GM21717 (cell line): Measurements from ENCODE around the gene CMSS1.

Source experiments
- ATAC-seq: cut with Tn5 transposase; IDR thresholded peaks from one replicate; pipeline ENCODE4 v1.9.1; 2021; ENCODE audit warnings: mild to moderate bottlenecking, moderate library complexity; ENCODE audit not compliant: unreplicated experiment

Gene CMSS1

GRCh38 chr3:100010087-100010417, 192.4 kb downstream of the CMSS1 start:
- ATAC-seq, result no peak

DNA sequence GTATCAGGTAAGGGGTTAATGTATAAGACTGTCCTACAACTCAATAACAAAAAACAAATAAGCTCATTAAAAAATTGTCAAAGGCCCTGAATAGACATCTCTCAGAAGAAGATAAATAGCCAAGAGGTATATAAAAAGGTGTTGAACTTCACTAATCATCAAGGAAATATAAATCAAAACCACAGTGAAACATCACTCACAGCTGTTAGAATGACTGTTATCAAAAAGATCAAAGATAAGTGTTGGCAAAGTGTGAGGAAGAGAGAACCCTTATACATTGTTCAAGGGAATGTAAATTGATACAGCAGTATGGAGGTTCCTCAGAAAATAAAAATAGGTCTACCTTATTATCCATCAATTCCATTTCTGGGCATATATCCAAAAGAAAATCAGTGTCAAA, 201.1 kb downstream of the CMSS1 start:
- no peak for ATAC-seq

GRCh38 chr3:100019719-100020118, 202.1 kb downstream of the CMSS1 start:
- no peak for ATAC-seq

DNA sequence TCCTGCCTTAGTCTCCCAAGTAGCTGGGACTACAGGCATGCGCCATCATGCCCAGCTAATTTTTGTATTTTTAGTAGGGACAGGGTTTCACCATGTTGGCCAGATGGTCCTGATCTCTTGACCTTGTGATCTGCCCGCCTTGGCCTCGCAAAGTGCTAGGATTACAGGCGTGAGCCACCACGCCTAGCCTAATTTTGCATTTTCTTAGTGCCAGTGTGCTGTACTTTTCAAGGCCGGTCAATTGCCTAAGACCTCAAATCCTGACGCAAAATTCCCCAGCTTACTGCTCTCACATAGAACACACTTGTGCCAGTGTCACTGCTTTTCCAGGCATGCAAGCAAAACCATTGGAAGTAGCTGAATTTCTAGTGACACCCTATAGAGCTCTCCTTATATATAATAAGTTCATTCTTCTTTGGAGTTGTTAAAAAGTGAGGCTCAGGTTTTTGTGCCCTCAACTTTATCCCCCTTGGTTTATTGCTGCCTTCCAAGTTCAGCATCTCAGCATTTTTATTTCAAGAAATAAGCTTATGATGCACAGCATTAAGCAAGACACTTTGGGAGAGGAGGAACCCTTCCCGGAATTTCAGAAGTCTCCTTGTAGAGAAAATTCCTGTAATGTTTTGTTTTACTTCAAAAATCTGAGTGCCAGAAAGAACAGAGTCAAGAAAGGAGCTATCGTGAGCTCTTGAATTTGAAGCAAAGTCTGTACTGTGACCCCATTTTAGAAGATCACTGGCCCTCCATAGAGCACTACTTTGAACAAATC, 203.4 kb downstream of the CMSS1 start:
- ATAC-seq, result no peak

DNA sequence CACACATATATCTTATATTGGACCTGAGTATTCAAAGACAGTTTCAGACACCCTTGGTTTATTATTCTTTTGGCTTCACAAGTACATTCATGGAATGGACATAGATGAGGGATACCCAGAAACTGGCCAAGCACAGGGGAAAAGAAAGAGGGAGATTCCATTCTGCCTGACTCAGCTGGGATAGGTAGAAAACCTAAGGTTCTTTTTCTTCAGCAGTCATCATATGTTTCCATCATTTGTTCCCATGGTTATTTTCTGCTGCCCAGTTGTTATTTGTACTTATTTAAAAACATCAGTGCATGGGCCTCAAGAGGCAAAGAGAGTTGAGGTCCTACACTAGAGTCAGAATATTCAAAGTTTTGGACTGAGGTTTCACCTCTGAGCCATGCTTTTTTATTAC, 204.8 kb downstream of the CMSS1 start:
- ATAC-seq, result no peak

- ATAC-seq, result no peak
Observed at GRCh38 chr3:100023150-100023549, 205.5 kb downstream of the CMSS1 start.

GRCh38 chr3:100023595-100023994, 205.9 kb downstream of the CMSS1 start:
- no peak for ATAC-seq

DNA sequence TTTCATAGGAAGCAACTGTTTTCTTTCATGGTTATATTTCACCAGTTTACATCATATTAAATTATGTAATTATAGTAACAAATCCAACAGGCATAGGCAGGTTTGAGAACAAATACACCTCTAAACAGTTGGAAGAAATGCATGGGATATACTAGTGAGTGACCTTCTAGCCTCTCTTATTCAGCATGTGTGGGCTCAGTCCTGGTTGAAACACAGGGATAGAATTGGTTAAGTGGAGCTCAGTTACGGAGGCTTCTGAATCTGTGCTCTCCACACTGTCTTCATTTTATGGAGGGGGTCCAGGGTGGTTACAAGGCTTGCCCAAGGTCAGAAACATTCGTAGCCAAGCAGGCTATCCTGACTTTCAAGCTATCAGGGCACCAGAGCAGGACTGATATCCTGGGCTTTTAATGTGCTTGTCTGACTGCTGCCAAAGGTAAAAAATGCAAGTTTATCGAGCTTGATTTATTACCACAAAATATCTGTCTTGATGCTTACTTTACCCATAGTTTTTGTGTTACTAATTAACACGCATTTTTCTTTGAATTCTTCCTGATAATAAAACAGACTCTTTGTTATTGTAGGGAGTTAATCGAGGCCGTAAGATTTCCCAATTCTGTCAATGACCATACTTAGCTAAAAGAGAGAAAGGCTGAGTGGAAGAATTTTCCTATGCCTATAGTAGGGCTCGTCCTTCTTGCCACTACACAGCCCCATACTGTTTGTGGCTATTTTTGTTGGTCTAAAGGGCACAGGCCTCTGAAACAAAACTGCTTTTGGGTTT, 207.1 kb downstream of the CMSS1 start:
- no peak for ATAC-seq

DNA sequence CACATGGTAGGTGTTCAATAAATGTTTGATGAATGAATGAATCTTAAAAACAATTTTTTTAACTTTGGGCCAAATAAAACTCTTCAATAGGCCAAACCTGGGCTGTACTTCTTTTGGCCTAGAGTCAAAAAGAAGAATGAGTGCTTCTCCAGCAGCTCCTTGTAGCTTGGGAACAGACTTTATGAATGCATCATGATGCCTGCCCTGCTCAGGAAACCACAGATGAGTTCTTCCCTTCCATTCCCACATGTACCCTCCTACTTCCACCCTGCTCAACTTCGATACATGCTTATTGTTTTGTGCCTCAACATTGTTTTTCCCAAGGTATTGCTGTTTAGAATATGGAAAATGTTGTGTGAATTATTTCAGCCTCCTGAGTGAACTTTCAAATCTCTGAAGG, 209.7 kb downstream of the CMSS1 start:
- no peak for ATAC-seq

DNA sequence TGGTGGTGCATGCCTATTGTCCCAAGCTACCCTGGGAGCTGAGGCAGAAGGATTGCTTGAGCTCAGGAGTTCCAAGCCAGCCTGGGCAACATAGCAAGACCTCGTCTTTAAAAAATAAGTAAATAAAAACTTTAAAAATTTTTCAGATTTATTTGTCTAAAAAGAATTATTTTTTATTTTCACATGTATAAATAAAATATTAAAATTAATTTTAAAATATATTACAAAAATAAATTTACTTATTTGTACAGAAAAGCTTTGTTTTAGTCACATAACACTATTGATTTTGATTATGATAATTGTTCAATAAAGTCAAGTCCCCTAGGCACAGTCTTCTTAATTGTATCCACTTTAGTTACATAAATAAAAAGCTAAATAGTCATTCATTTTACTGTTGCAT, 211.4 kb downstream of the CMSS1 start:
- ATAC-seq, result no peak

GRCh38 chr3:100029689-100030088, 212.0 kb downstream of the CMSS1 start:
- peak; percentile 59 for ATAC-seq

DNA sequence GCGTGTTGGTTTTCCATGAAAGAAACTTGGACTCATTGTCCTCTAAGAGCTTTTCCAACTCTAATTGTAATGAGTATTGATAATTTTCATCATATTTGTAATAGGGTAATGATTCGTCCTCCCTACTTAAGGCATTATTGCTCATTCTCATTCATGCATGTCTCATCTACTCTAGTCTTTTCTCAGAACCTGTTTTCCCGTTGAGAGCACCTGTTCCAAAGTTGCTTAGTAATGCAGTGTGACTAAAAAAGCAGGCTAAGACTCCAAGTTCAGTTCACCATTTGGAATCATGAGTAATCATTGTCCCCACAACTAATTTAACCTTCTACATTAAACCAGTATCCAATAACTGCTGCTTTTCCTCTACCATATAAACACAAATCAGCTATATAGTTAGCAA, 212.7 kb downstream of the CMSS1 start:
- ATAC-seq, result no peak

DNA sequence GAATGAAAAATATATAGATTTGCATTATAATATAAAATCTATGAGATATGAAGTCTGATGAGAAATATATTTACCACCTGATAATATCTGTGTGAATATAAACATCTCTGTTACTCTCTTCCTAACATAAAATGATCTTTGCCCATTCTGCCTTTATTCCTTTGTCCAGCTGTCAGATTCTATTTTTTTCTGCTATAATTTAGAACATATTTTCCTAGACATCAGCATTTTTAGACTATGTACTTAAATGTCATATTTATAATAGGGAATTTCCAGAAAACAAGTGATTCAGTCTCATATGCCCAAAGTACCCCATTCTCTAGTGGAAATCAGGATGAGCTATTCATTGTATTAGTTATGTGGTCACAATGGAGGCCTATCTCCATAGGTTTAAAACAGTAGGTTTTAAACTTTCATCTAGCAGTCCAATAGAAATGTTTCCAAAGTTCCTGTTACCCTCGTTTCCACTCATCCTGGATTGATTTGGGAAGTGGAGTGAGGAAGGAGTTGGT, 213.3 kb downstream of the CMSS1 start:
- no peak for ATAC-seq

DNA sequence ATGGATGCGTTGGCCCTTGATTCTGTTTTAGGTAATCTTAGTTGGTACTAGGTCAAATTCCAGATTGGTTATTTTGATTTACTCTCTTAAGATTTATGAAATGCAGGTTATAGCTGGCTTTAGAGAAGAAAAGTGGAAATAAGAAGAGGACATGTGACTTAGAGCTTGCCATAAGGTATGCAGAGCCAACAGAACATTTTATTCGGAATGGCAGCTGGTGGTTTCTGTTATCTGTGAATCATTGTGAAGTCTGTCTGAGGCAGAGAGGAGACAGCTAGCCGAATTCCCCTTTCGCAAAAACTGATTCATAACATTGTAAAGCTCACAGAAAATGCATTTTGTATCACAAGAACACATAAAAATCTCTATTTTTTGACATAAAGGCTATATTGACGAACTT, 214.6 kb downstream of the CMSS1 start:
- no peak for ATAC-seq

- no peak for ATAC-seq
Observed at GRCh38 chr3:100033184-100033583, 215.5 kb downstream of the CMSS1 start.

DNA sequence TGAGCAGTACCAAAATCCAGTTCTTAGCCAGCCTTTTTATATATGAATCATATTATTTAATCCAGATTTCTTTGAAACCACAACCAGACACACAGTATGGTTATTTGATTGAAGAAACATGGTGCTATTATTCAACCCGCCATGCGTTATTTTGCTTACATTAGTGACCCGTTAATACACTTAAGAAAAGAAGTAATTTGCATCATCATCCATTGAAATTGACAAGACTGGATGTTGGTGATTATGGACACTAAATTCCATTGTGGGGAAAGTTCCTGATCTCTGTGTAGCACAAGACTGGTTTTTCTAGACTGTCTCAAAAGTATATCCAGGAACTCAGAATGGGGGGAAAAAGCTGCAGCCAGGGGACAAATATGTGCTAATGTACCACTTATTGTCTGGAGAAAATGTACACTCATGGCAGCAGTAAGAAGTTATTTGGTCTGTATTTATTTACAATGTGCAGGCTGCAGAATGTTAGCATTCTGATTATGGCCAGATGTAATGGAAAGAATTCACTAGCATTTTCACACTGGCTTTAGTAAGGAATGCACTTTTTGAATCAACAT, 216.3 kb downstream of the CMSS1 start:
- no peak for ATAC-seq

DNA sequence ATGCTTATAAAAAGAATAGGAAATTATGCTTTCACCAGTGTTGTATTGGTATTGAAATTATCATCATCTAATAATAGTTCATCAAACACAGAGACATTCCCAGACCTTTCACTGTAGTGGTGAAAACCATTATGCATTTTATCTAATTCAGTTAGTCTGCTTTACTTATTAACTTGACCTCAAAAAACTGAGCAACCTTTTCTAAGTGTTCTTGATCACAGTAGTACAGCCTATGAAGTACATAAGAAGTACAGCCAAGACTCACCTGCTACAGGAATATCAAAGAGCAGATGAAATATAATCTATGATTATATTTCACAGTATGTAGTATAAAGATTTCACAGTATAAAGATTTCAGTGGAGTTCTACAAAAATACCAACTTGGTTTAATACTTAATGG, 221.4 kb downstream of the CMSS1 start:
- ATAC-seq, result no peak

DNA sequence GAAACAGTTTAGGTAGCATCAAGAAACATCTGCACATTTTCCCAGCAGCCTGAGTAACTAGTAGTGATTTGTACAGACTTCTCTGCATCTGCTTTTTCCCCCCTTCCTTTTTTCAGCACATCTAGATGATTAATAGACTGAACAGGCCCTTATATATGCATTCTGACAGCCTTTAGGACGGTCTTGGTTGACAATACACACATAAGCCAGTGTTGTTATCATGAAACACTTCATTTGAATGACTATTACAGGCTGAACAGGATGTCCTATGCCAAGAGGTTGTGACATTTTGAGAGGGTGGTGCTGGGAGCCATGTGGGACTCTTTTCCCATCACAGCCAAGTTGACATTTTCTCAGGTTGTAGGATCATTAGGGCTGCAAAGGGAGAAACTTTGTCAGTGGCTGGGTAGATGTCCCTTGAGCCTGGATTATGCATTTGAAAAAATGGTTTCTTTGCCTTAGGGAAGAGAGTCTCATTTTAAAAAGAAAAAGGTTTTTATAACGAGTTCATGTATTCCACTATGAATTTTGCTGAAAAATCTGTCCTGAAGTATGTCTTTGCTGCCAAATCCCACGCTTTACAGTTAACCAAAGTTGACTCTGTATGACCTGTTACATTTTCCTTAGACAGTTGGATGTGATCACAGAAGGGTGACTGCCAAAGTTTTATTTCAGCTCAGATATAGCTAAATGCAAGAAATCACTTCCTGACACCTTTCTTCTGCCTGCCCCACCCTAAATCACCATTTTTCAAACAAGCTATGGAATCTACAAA, 223.0 kb downstream of the CMSS1 start:
- no peak for ATAC-seq

DNA sequence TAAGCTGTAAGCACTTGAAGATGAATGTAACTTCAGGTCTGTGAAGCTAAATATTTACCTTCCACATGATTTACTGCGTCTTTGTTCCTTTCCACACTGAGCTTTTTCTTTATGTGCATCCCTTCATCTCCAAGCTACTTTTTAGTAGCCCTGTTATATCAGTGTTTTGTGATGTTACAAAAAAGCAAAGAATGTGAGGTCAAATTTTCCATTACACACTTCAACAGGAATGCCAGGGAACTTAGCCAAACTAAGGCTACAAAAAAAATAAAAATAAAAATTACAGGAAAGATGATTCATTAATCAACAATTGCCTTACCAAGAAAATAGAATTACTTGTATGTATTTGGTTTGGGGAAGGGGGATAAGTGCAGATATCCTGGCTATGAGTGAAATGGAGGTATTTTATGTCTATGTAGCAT, 223.7 kb downstream of the CMSS1 start:
- ATAC-seq, result no peak

DNA sequence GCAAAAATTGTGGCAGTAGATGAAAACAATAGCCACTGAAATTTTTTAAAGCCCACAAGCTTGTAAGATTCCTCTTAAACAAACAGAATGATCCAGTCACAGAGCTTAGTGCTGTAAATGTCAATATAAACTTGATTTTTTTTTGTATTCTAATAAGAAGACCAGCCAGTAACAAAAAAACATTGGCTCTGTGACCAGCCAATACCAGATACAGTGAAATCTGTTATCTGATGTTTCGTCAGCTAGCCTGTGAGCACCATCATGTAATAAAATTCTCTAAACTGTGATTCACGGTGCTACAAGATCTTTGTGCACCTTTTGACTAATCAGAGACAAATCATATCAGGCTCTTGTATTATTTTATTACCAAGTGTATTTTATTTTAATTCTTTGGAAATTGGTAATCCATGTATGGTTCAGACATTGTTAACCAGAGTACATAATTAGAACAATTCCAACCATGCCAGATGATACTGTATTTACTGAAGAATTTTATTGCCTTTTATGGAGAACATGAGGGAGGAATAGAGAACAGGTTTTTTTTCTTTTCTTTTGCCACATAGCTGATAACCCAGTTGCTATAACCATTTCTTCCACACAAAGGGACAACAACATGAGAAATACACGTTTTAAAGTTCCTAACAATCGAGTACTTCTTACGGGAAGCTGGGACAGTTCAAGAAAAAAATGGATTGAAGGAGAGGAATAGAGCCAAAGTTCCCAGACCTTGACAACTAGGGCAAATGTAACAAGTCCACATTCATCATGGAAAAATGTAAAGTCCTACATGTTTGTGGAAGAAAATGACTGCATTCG, 224.7 kb downstream of the CMSS1 start:
- no peak for ATAC-seq
